ENCODE data around the gene MYO1C.
A peak's percentile ranks its signal among the peaks of the same experiment; 100 is the strongest.
"Not testable (repeated sequence)": the region's sequence is repeated elsewhere in the genome, so short reads cannot be mapped to it uniquely, and the experiment has no call there.

MYO1C gene

GRCh38 chr17:1492249-1493206 lies at the start of gene MYO1C:
Gene MYO1C, minus strand, starts transcription at chr17:1492686. Its CDS starts 199 bp downstream, at chr17:1492487.
- DNase-seq = no peak

GRCh38 chr17:1541367-1541904 lies 49.0 kb upstream of the MYO1C start:
- DNase-seq = no peak

GRCh38 chr17:1539811-1540210 lies 47.3 kb upstream of the MYO1C start:
- no peak for DNase-seq

- no peak for DNase-seq
Observed at GRCh38 chr17:1535737-1536136, 43.3 kb upstream of the MYO1C start.

GRCh38 chr17:1533661-1534325 lies 41.3 kb upstream of the MYO1C start:
- no peak for DNase-seq

GRCh38 chr17:1532836-1533602 lies 40.5 kb upstream of the MYO1C start:
- no peak for DNase-seq

GRCh38 chr17:1529863-1530262 lies 37.4 kb upstream of the MYO1C start:
- DNase-seq = no peak

- not testable (repeated sequence) for DNase-seq
Observed at GRCh38 chr17:1526876-1527275, 34.4 kb upstream of the MYO1C start.

- no peak for DNase-seq
Observed at GRCh38 chr17:1522626-1523025, 30.1 kb upstream of the MYO1C start.

- DNase-seq = no peak
Observed at GRCh38 chr17:1521086-1521640, 28.7 kb upstream of the MYO1C start.

- no peak for DNase-seq
Observed at GRCh38 chr17:1519678-1520077, 27.2 kb upstream of the MYO1C start.

GRCh38 chr17:1518410-1518809 lies 25.9 kb upstream of the MYO1C start:
- DNase-seq = no peak

GRCh38 chr17:1516388-1517161 lies 24.1 kb upstream of the MYO1C start, which contains the start of gene INPP5K:
Gene INPP5K, minus strand, starts transcription at chr17:1516612. Its CDS starts 113 bp downstream, at chr17:1516499.
- DNase-seq = peak; percentile 98

- no peak for DNase-seq
Observed at GRCh38 chr17:1515640-1516387, 23.3 kb upstream of the MYO1C start.

GRCh38 chr17:1512351-1512750 lies 19.9 kb upstream of the MYO1C start:
- no peak for DNase-seq

GRCh38 chr17:1511756-1512321 lies 19.4 kb upstream of the MYO1C start:
- DNase-seq = no peak

GRCh38 chr17:1511290-1511689 lies 18.8 kb upstream of the MYO1C start:
- DNase-seq = no peak

GRCh38 chr17:1509290-1509881 lies 16.9 kb upstream of the MYO1C start:
- no peak for DNase-seq

GRCh38 chr17:1508709-1509108 lies 16.2 kb upstream of the MYO1C start:
- DNase-seq = not testable (repeated sequence)

GRCh38 chr17:1506649-1507267 lies 14.3 kb upstream of the MYO1C start:
- DNase-seq = no peak

Data from NCI-H1048 (cell line).